HL-60 (cell line): ENCODE measurements around the gene LARP4B.
A peak's percentile ranks its signal among the peaks of the same experiment; 100 is the strongest.

Experiments used
- DNase-seq, 2 experiments: peaks; one replicate each; pipeline ENCODE4 v3.0.0-alpha.2; 2010 to 2020; ENCODE audit warnings: low read depth in 1 of 2, low spot score in 1 of 2
- H3K27ac ChIP-seq: fragments of 250-450 bp; sonication (Bioruptor Pico); replicated peaks from 2 replicates; pipeline ENCODE4 v1.5.1; 2020; ENCODE audit warnings: mild to moderate bottlenecking, moderate library complexity
- H3K27me3 ChIP-seq: fragments of 250-450 bp; sonication (Bioruptor Pico); 2 replicates; pipeline ENCODE4 v1.5.1; 2021; ENCODE audit warnings: mild to moderate bottlenecking, moderate library complexity; ENCODE audit not compliant: insufficient read depth, poor library complexity, severe bottlenecking
- H3K4me3 ChIP-seq: replicated peaks from 2 replicates; pipeline ENCODE4 v1.5.1; 2011; ENCODE audit warnings: mild to moderate bottlenecking, control low read depth, low read length; ENCODE audit not compliant: insufficient read depth
- GABPA ChIP-seq: IDR thresholded peaks from 2 replicates; pipeline ENCODE4 v1.6.1; 2012; ENCODE audit warnings: low read depth
- POLR2AphosphoS5 ChIP-seq: IDR thresholded peaks from 2 replicates; pipeline ENCODE4 v1.6.1; 2012; ENCODE audit warnings: low read depth
- REST ChIP-seq: IDR thresholded peaks from 2 replicates; pipeline ENCODE4 v1.6.1; 2012; ENCODE audit warnings: low read depth; ENCODE audit not compliant: insufficient replicate concordance
- SPI1 ChIP-seq: IDR thresholded peaks from 2 replicates; pipeline ENCODE4 v1.6.1; 2012; ENCODE audit warnings: low read depth, mild to moderate bottlenecking, borderline replicate concordance
- TF ChIP-seq, protein P1 (sequence below): IDR thresholded peaks from one replicate; pipeline ENCODE4 v1.5.1; 2011; ENCODE audit warnings: low read length, control low read depth, inconsistent platforms; ENCODE audit not compliant: insufficient read depth

Gene LARP4B

DNA sequence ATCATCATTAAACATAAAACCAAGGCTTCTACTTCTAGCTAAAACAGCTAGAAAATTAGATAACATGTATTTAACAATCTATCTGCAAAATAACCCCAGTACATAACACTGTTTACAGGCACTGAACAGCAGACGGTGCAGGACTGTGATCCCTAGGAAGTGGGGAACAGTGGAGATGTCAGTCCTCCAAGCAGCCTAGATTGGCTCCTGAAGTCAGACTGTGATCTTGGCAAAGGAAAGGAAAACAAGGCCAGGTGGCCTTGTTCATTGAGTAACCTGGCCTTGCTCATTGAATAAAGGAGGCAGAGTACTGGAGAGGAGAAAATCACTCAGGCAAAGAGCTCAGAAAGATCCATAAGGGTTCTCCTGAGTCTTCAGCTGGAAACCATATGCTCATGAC is 164.3 kb downstream of the LARP4B start:
- no peak overlapping the region for H3K4me3 ChIP-seq
- H3K27me3 ChIP-seq = no peaks in the 10 kb centered on the region
- no peak overlapping the region for H3K27ac ChIP-seq
- TF ChIP-seq GABPA = no peak
- TF ChIP-seq REST = no peak
- no peak for TF ChIP-seq POLR2AphosphoS5
- no peak for DNase-seq

DNA sequence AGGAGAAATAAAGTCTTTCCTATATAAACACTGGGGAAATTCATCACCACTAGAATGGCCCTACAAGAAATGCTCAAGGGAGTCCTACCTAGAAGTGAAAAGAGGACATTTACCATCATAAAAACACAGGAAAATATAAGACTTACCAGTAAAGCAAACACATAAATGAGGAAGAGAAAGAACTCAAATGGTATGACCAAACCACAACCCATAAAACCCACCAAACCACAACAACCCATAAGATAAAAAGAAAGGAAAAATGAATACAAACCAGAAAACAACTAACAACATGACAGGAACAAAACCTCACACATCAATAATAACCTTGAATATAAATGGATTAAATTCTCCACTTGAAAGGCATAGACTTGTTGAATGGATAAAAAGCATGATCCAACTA is 170.1 kb downstream of the LARP4B start:
- DNase-seq = no peak
- TF ChIP-seq REST = no peak
- TF ChIP-seq, protein P1, sequence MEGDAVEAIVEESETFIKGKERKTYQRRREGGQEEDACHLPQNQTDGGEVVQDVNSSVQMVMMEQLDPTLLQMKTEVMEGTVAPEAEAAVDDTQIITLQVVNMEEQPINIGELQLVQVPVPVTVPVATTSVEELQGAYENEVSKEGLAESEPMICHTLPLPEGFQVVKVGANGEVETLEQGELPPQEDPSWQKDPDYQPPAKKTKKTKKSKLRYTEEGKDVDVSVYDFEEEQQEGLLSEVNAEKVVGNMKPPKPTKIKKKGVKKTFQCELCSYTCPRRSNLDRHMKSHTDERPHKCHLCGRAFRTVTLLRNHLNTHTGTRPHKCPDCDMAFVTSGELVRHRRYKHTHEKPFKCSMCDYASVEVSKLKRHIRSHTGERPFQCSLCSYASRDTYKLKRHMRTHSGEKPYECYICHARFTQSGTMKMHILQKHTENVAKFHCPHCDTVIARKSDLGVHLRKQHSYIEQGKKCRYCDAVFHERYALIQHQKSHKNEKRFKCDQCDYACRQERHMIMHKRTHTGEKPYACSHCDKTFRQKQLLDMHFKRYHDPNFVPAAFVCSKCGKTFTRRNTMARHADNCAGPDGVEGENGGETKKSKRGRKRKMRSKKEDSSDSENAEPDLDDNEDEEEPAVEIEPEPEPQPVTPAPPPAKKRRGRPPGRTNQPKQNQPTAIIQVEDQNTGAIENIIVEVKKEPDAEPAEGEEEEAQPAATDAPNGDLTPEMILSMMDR = no peak
- TF ChIP-seq POLR2AphosphoS5 = no peak
- peak; percentile 21; the same call in 1 of the 2 replicates for TF ChIP-seq SPI1
- no peak for TF ChIP-seq GABPA
- Histone ChIP-seq H3K4me3 (no peak overlapping the region), H3K27me3 (no peaks in the 10 kb centered on the region), H3K27ac (no peak overlapping the region)

DNA sequence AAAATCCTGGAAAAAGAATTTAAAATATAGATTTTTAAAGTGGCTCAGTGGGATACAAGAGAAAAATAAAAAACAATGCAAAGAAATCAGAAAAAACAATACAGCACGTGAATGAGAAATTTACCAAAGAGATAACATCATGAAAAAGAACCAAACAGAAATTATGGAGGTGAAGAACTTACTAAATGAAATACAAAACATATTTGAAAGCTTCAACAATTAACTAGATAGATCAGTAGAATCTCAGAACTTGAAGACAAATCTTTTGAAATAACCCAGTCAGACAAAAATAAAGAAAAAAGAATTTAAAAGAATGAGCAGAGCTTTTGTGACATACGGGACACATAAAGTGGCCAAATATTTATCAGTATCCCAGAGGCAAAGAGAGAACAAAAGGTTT is 170.9 kb downstream of the LARP4B start:
- H3K27me3 ChIP-seq = no peaks in the 10 kb centered on the region

More for the DNA sequence above, 170.9 kb downstream of the LARP4B start:
- DNase-seq = no peak
- Histone ChIP-seq H3K27ac (no peak overlapping the region), H3K4me3 (no peak overlapping the region)
- TF ChIP-seq SPI1 (no peak), REST (no peak), GABPA (no peak)
- TF ChIP-seq, protein P1 = no peak
